Measurements from ENCODE around the gene RBM20. TPM values are rescaled to one million over a fixed set of nuclear protein-coding genes. Genes with fewer than 3 reads are reported as not detected.

RBM20 gene
- total and polyA plus RNA-seq, 2 of the 4 experiments (the other 2 are of a cell fraction), result under 0.01 to 0.15 TPM

DNA sequence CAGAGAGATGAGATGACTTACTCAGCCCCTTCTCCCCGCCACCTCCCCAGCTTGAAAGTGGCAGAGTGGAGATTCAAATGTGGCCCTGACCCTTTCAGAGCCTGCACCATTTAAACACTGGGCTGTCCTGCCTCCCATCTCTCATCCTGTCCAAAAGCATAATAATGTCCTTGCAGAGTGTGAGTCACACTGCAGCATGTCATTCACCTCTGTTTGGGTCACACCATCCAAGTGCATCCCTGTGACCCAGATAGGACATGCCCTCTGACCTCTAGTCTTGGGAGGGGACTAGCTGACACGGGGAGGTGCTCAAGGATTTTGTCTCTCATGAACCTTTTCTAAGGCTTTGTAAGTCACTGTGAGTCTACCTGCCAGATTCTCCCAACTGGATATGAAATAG is 138.5 kb downstream of the RBM20 start:
- ATAC-seq (ENCODE audit: low read depth), result no peak

More for the DNA sequence above, 138.5 kb downstream of the RBM20 start:
- H3K56ac ChIP-seq (ENCODE audit: extremely low read depth, insufficient read depth, low read length), result no peak overlapping the region
- H3K9me3 ChIP-seq (ENCODE audit: control insufficient read depth, insufficient read depth, low read length), result no peaks in the 10 kb centered on the region
- DNase-seq, result no peak
- TF ChIP-seq MXI1 (IDR thresholded peaks at IDR 0.05; ENCODE audit: borderline replicate concordance, low read depth, low read length) (no peak), SMC3 (IDR thresholded peaks at IDR 0.05; ENCODE audit: low read depth, low read length) (no peak), MAZ (IDR thresholded peaks at IDR 0.05; ENCODE audit: borderline replicate concordance, low read depth, low read length) (no peak), MAFK (IDR thresholded peaks at IDR 0.05; ENCODE audit: low read depth, low read length) (no peak), FOS (IDR thresholded peaks at IDR 0.05; ENCODE audit: low read depth, low read length) (no peak), BHLHE40 (IDR thresholded peaks at IDR 0.05; ENCODE audit: low read depth, low read length) (no peak), CEBPB (IDR thresholded peaks at IDR 0.05; ENCODE audit: low read depth, low read length) (no peak), ELK1 (IDR thresholded peaks at IDR 0.05; ENCODE audit: borderline replicate concordance, low read depth, low read length) (no peak), NFE2L2 (IDR thresholded peaks at IDR 0.05; ENCODE audit: low read depth, low read length) (no peak), POLR2A (IDR thresholded peaks at IDR 0.05; ENCODE audit: low read depth, low read length) (no peak), RCOR1 (IDR thresholded peaks at IDR 0.05; ENCODE audit: insufficient replicate concordance, low read length) (no peak), RFX5 (IDR thresholded peaks at IDR 0.05; ENCODE audit: low read depth, low read length) (no peak), CHD1 (IDR thresholded peaks at IDR 0.05; ENCODE audit: low read depth, low read length) (no peak), RAD21 (IDR thresholded peaks at IDR 0.05; ENCODE audit: low read length) (no peak)
- TF ChIP-seq, protein P1, sequence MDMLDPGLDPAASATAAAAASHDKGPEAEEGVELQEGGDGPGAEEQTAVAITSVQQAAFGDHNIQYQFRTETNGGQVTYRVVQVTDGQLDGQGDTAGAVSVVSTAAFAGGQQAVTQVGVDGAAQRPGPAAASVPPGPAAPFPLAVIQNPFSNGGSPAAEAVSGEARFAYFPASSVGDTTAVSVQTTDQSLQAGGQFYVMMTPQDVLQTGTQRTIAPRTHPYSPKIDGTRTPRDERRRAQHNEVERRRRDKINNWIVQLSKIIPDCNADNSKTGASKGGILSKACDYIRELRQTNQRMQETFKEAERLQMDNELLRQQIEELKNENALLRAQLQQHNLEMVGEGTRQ (IDR thresholded peaks at IDR 0.05; ENCODE audit: low read depth, low read length), result no peak
- TF ChIP-seq, protein P2, sequence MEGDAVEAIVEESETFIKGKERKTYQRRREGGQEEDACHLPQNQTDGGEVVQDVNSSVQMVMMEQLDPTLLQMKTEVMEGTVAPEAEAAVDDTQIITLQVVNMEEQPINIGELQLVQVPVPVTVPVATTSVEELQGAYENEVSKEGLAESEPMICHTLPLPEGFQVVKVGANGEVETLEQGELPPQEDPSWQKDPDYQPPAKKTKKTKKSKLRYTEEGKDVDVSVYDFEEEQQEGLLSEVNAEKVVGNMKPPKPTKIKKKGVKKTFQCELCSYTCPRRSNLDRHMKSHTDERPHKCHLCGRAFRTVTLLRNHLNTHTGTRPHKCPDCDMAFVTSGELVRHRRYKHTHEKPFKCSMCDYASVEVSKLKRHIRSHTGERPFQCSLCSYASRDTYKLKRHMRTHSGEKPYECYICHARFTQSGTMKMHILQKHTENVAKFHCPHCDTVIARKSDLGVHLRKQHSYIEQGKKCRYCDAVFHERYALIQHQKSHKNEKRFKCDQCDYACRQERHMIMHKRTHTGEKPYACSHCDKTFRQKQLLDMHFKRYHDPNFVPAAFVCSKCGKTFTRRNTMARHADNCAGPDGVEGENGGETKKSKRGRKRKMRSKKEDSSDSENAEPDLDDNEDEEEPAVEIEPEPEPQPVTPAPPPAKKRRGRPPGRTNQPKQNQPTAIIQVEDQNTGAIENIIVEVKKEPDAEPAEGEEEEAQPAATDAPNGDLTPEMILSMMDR (conservative IDR thresholded peaks at IDR 0.05; ENCODE audit: low read depth, low read length), result no peak
- H2BK5ac ChIP-seq (ENCODE audit: low read depth, low read length, poor library complexity, severe bottlenecking), result no peak overlapping the region
- WGBS, 2 experiments (ENCODE audit: extremely low coverage in 2 of 2, insufficient read length in 1 of 2), result no CpG with 5 or more reads among the region's 2 CpGs
- in situ Hi-C loops (cut with MboI; ENCODE audit: low sequenced_read_pairs) (no loop called here), intact Hi-C loops (cut with micrococcal nuclease) (no loop called here), dilution Hi-C loops (cut with HindIII; ENCODE audit: low sequenced_read_pairs, unreplicated experiment) (no loop called here)
- H4K5ac ChIP-seq (ENCODE audit: low read depth, low read length), result no peak overlapping the region
- no peak overlapping the region for H4K91ac ChIP-seq (ENCODE audit: insufficient read depth, low read depth, low read length)
- no peak overlapping the region for H3K4me2 ChIP-seq (ENCODE audit: low read depth, low read length)
- H2AK5ac ChIP-seq (ENCODE audit: low read depth, low read length), result no peak overlapping the region
- H4K8ac ChIP-seq (ENCODE audit: low read depth in 2 of 2, low read length in 2 of 2), result no peak overlapping the region
- no peaks in the 10 kb centered on the region for H3K9me1 ChIP-seq (ENCODE audit: insufficient read depth, low read length)
- H3K18ac ChIP-seq (ENCODE audit: low read depth, low read length), result no peak overlapping the region
- no peak overlapping the region for H3K14ac ChIP-seq (replicated peaks; ENCODE audit: low read depth, low read length)
- H4K20me1 ChIP-seq (ENCODE audit: insufficient read depth, low read length), result no peaks in the 10 kb centered on the region
- H3K27ac ChIP-seq (ENCODE audit: insufficient read depth, low read length), result no peak overlapping the region
- CTCF ChIA-PET, result no interaction called here
- no peaks in the 10 kb centered on the region for H3K79me1 ChIP-seq (ENCODE audit: low read depth in 1 of 2, low read length in 2 of 2)
- H3K27me3 ChIP-seq (ENCODE audit: control insufficient read depth, insufficient read depth, low read length), result peaks cover 21% of the 10 kb centered on the region
- no peak overlapping the region for H2AK9ac ChIP-seq (replicated peaks; ENCODE audit: low read depth, low read length, poor library complexity)
- H2AFZ ChIP-seq (replicated peaks; ENCODE audit: low read length, poor library complexity), result no peak overlapping the region
- H3K4me1 ChIP-seq (ENCODE audit: control insufficient read depth, insufficient read depth, low read length), result peaks cover 3% of the 10 kb centered on the region; the same call in 1 of the 2 replicates
- no peak overlapping the region for H3K4ac ChIP-seq (ENCODE audit: low read depth, low read length)
- BruUV-seq (replicated peaks), result no TSS peak
- POLR2A ChIA-PET (ENCODE audit: unreplicated experiment), result no interaction called here
- H3K23ac ChIP-seq (ENCODE audit: low read depth, low read length), result no peak overlapping the region
- no peak overlapping the region for H3K9ac ChIP-seq (ENCODE audit: low read depth, low read length)
- H3K36me3 ChIP-seq (ENCODE audit: control insufficient read depth, insufficient read depth, low read length), result no peaks in the 10 kb centered on the region
- no peak overlapping the region for H2BK20ac ChIP-seq (ENCODE audit: low read depth, low read length)
- H3K4me3 ChIP-seq (ENCODE audit: insufficient read depth, low read depth, low read length), result no peak overlapping the region
- H2BK15ac ChIP-seq (ENCODE audit: low read depth, low read length), result no peak overlapping the region
- no peak overlapping the region for H2BK120ac ChIP-seq (ENCODE audit: low read depth, low read length)
